Heart right ventricle (tissue), 16 donors: Measurements from ENCODE around the gene APOL3. TPM values are rescaled to one million over a fixed set of nuclear protein-coding genes. Genes with fewer than 3 reads are reported as not detected.

Source experiments
- ATAC-seq, 8 donors: fragments of 200-7000 bp; cut with Tn5 transposase; one replicate each; pipeline ENCODE4 v1.9.1; 2020; ENCODE audit warnings: mild to moderate bottlenecking in 8 of 8, moderate library complexity in 8 of 8, moderate number of reproducible peaks in 1 of 8
- DNase-seq, 2 donors: peaks; one replicate each; pipeline ENCODE4 v3.0.0-alpha.2; 2020
- H3K27ac ChIP-seq, 10 donors: fragments of 200-600 bp; sonication (generic) in 2 of 10; one replicate each; pipeline versions ENCODE4 v1.5.0 to v1.8.0; 2020 to 2022; ENCODE audit warnings: mild to moderate bottlenecking in 3 of 10
- H3K27me3 ChIP-seq, 7 donors: fragments of 200-600 bp; one replicate each; pipeline ENCODE4 v1.8.0; 2021 to 2022; ENCODE audit warnings: mild to moderate bottlenecking in 2 of 7
- H3K36me3 ChIP-seq, 9 donors: fragments of 200-600 bp; sonication (generic) in 1 of 9; one replicate each; pipeline versions ENCODE4 v1.5.0 to v1.8.0; 2020 to 2022; ENCODE audit warnings: mild to moderate bottlenecking in 2 of 9
- H3K4me1 ChIP-seq, 9 donors: fragments of 200-600 bp; sonication (generic) in 1 of 9; one replicate each; pipeline versions ENCODE4 v1.5.0 to v1.8.0; 2020 to 2022; ENCODE audit warnings: mild to moderate bottlenecking in 4 of 9
- H3K4me3 ChIP-seq, 10 donors: fragments of 200-600 bp; sonication (generic) in 2 of 10; one replicate each; pipeline versions ENCODE4 v1.5.0 to v1.8.0; 2020 to 2022; ENCODE audit warnings: mild to moderate bottlenecking in 7 of 10, moderate library complexity in 2 of 10
- H3K9me3 ChIP-seq, 11 donors: fragments of 200-600 bp in 10 of 11; sonication (generic) in 2 of 11; one replicate each; pipeline versions ENCODE4 v1.5.0 to v1.8.0; 2013 to 2022; ENCODE audit warnings: mild to moderate bottlenecking in 2 of 11, control low read depth in 1 of 11, moderate library complexity in 1 of 11
- WGBS, 2 donors: extraction: QIAGEN DNeasy Blood & Tissue Kit; methylation state at CpG; one replicate each; pipeline ENCODE4 v1.1.7; 2013; ENCODE audit warnings: inconsistent platforms in 1 of 2; 5-methylcytosine and 5-hydroxymethylcytosine counted together
- intact Hi-C, 10 donors: fragments of 100-400 bp; cut with DNase I; formaldehyde crosslinking; loops; one replicate each; pipeline versions ENCODE4 v1.11.1 to v1.14.2; 2022
- polyA plus RNA-seq, 2 donors: library from polyadenylated mRNA; stranded (reverse); fragments of 200-250 nt; gene quantifications; one replicate each; pipeline ENCODE4 v1.2.3, GENCODE V29; 2013
- total RNA-seq, 10 donors: library from RNA; stranded (reverse); fragmentation: NEBNext Ultra II Directional in 3 of 10; extraction: Animal tissue kit (Norgen Biotek cat#: 25700) in 3 of 10; gene quantifications; one replicate each; pipeline versions ENCODE4 v1.2.1 to v1.2.4, GENCODE V29; 2021 to 2023
- TF ChIP-seq, protein P1 (sequence below), 9 donors: fragments of 200-600 bp; sonication (generic) in 2 of 9; IDR thresholded peaks; one replicate each; pipeline versions ENCODE4 v1.5.0 to v1.8.0; 2021 to 2022; ENCODE audit warnings: antibody characterized with exemption in 9 of 9, mild to moderate bottlenecking in 5 of 9, moderate library complexity in 1 of 9
- donor health status: Arrhythmogenic right ventricular cardiomyopathy.
- donor health status: ischemic (EF 13 %, LVEDD 7.1; RV severe dilation, severe dysfunction).
- donor health status: healthy with polysubstance abuse.
- donor health status: DM: no; HTN: yes; CAD: no.
- donor health status: DM: no; HTN: no; CAD: no.
- donor health status: ischemic (EF 25% LVEDD 6.9; RV normal size, moderate dysfunction).
- donor health status: ischemic (EF 25% LVEDD 5.7; RV mildly dilated, moderate dysfunction).
- donor health status: healthy.
- donor health status: DM: yes; HTN: yes; CAD: no.
- donor health status: Ischemic cardiomyopathy.
- donor health status: ischemic (EF 35%, LVEDD 5.7; RV mildly dilated, moderate dysfunction).
- donor health status: nonischemic (EF 11% LVEDD 7.7; RV severe dilation, severe dysfunction).
- donor health status: DM: yes; HTN: yes; CAD: no.
- donor health status: PGD.
- donor health status: ischemic (EF 29% LVEDD 5.4; RV normal size, mild dysfunction).
- donor health status: nonischemic (EF 23%, LVEDD 6.1; RV moderate dilation, normal function).

APOL3 gene
- total and polyA plus RNA-seq, 12 donors, result 17.1 to 65.9 (median 24.6) TPM

DNA sequence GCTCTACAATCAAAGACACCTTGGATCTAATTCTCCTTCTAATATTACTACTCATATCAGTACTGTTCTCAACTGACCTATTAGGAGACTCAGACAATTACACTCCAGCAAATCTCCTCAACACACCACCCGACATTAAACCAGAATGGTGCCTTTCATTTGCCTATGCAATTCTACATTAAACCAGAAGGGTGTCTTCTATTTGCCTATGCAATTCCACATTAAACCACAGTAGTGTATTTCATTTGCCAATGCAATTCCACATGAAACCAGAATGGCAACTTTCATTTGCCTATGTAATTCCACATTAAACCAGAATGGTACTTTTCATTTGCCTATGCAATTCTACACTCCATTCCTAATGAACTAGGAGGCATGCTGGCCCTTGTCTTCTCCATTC is 15.3 kb upstream of the APOL3 start:
- H3K36me3 ChIP-seq, result no peaks in the 10 kb centered on the region
- 48 to 49% methylated on average over 1 of the region's 1 CpG for WGBS, 2 donors
- ATAC-seq (no peak), DNase-seq (no peak)
- H3K9me3 ChIP-seq, result no peaks in the 10 kb centered on the region
- intact Hi-C loops, result no loop called here
- TF ChIP-seq, protein P1, sequence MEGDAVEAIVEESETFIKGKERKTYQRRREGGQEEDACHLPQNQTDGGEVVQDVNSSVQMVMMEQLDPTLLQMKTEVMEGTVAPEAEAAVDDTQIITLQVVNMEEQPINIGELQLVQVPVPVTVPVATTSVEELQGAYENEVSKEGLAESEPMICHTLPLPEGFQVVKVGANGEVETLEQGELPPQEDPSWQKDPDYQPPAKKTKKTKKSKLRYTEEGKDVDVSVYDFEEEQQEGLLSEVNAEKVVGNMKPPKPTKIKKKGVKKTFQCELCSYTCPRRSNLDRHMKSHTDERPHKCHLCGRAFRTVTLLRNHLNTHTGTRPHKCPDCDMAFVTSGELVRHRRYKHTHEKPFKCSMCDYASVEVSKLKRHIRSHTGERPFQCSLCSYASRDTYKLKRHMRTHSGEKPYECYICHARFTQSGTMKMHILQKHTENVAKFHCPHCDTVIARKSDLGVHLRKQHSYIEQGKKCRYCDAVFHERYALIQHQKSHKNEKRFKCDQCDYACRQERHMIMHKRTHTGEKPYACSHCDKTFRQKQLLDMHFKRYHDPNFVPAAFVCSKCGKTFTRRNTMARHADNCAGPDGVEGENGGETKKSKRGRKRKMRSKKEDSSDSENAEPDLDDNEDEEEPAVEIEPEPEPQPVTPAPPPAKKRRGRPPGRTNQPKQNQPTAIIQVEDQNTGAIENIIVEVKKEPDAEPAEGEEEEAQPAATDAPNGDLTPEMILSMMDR (IDR thresholded peaks at IDR 0.05), result peak in 1 of 9 donors; percentile 9
- H3K27ac ChIP-seq, result no peak overlapping the region
- H3K4me3 ChIP-seq, result no peak overlapping the region
- H3K27me3 ChIP-seq, result no peaks in the 10 kb centered on the region
- H3K4me1 ChIP-seq, result peaks cover 0 to 11% (median 3%) of the 10 kb centered on the region in 9 donors

DNA sequence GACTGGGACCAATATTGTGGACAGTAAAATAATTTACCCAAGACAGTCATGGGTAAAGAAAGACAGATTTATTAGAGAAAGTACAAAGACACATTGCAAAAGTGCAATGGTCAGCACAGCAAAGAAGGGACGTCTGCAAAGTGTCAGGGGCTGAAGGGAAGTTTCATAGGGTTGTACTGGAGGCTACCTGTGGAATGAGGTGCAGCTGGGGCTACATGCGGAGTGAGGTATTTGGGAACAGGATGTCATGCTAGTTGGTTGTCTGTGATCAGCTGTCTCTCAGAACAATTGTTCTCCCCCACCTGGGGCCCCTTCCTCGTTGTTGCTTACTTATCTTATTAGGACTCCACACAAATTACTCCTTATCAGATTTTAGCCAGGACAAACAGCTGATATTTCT is 11.4 kb upstream of the APOL3 start:
- H3K27me3 ChIP-seq, result no peaks in the 10 kb centered on the region
- 53 to 54% methylated on average over 3 of the region's 3 CpGs for WGBS, 2 donors
- H3K4me3 ChIP-seq, result no peak overlapping the region
- TF ChIP-seq, protein P1 (IDR thresholded peaks at IDR 0.05), result no peak
- H3K27ac ChIP-seq, result no peak overlapping the region
- DNase-seq (no peak), ATAC-seq (no peak)
- no peaks in the 10 kb centered on the region for H3K36me3 ChIP-seq
- intact Hi-C loops, result no loop called here
- H3K9me3 ChIP-seq, result peaks cover 0 to 6% (median 0%) of the 10 kb centered on the region in 11 donors
- no peaks in the 10 kb centered on the region for H3K4me1 ChIP-seq

DNA sequence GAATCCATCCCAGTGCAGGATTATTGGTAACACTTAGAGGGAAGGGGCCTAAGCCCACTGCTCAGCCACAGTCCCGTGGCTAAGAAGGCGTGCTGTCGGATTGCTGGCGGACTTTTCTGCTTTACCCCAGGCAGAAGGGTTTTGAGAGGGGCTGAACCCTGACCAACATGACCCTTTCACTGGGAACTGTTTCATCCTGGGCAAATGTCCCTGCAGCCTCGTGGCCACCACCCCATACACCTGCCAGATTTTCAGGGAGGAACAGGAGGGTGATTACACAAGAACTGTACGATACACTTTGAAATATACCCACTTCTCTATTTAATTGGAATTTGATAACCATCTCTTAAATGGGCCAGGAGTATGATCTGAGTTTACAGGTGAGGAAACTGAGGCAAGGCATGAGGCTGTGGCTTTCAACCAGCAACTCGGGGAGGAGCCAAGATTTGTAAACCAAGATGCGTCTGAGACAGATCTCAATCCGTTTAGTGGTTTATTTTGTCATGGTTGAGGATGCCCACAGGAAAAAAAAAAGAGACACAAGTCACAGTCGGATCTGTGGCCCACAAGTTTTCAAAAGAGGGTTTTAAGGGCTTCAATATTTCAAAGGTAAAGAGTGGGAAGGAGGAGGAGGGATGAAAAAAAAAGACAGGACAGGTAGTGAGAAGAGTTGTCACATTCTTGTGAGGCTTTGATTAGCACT is 6.1 kb upstream of the APOL3 start:
- TF ChIP-seq, protein P1 (IDR thresholded peaks at IDR 0.05), result no peak
- ATAC-seq (no peak), DNase-seq (no peak)
- Histone ChIP-seq H3K27me3 (no peaks in the 10 kb centered on the region), H3K27ac (no peak overlapping the region), H3K9me3 (peaks cover 0 to 6% (median 0%) of the 10 kb centered on the region in 11 donors), H3K4me3 (no peak overlapping the region), H3K4me1 (peaks cover 0 to 39% (median 6%) of the 10 kb centered on the region in 9 donors), H3K36me3 (no peaks in the 10 kb centered on the region)
- 87 to 88% methylated on average over 10 of the region's 10 CpGs for WGBS, 2 donors
- intact Hi-C loops, result loop anchor here in 1 of 10 donors (10.0 kb wide), 1 partner anchor 318 kb away; the partner anchor contains the start of gene TXN2

DNA sequence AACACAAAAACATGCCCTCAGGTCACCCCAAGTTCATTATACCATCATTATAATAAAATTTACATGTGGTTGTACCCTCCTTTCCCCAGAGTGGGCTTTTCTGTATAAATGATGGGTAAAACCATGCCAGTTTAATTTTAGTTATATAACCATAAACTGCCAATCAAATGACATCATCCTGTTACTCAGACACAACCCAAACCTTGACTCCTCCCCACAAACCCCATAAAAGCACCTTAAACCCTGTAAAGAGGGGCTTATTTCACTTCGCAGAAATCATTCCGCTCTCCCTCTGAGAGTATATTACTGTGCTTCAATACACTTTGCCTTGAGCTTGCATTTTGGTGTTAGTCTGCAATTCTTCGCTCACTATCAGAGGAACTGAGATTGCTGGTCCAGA is 5.5 kb upstream of the APOL3 start:
- 95 to 97% methylated on average over 3 of the region's 3 CpGs for WGBS, 2 donors
- no peaks in the 10 kb centered on the region for H3K36me3 ChIP-seq
- DNase-seq, result no peak
- H3K4me3 ChIP-seq, result no peak overlapping the region
- no peak overlapping the region for H3K27ac ChIP-seq
- intact Hi-C loops, result loop anchor here in 1 of 10 donors (10.0 kb wide), 1 partner anchor 319 kb away; the partner anchor contains the start of gene TXN2
- peaks cover 0 to 6% (median 0%) of the 10 kb centered on the region in 11 donors for H3K9me3 ChIP-seq
- no peaks in the 10 kb centered on the region for H3K27me3 ChIP-seq
- peaks cover 0 to 45% (median 12%) of the 10 kb centered on the region in 9 donors for H3K4me1 ChIP-seq
- TF ChIP-seq, protein P1 (IDR thresholded peaks at IDR 0.05), result no peak
- ATAC-seq, result no peak
